NCI-H82 (cell line): ENCODE measurements around the gene SAA4.
"Not testable (repeated sequence)": the region's sequence is repeated elsewhere in the genome, so short reads cannot be mapped to it uniquely, and the experiment has no call there.

Experiments
- DNase-seq: peaks from one replicate; lab custom pipeline; 2025; lab: John Stamatoyannopoulos, UW

The SAA4 gene

GRCh38 chr11:18246379-18247190 is 10.0 kb upstream of the SAA4 start:
- DNase-seq = not testable (repeated sequence)

GRCh38 chr11:18245396-18245795 is 8.8 kb upstream of the SAA4 start:
- DNase-seq = no peak

GRCh38 chr11:18243783-18244362 is 7.3 kb upstream of the SAA4 start:
- DNase-seq = peak; percentile 74

GRCh38 chr11:18239655-18240054 is 3.1 kb upstream of the SAA4 start:
- no peak for DNase-seq

GRCh38 chr11:18235394-18236334 is 938 bp downstream of the SAA4 start:
- no peak for DNase-seq

- no peak for DNase-seq
Observed at GRCh38 chr11:18233912-18234311, 2.7 kb downstream of the SAA4 start.

GRCh38 chr11:18230859-18231258 is 5.7 kb downstream of the SAA4 start:
- DNase-seq = no peak

- no peak for DNase-seq
Observed at GRCh38 chr11:18229501-18229900, 7.1 kb downstream of the SAA4 start.

GRCh38 chr11:18225913-18226312 is 10.7 kb downstream of the SAA4 start:
- DNase-seq = no peak

- DNase-seq = peak; percentile 76
Observed at GRCh38 chr11:18223591-18224387, 12.8 kb downstream of the SAA4 start.

- DNase-seq = no peak
Observed at GRCh38 chr11:18222814-18223421, 13.7 kb downstream of the SAA4 start.

- DNase-seq = no peak
Observed at GRCh38 chr11:18221274-18221876, 15.2 kb downstream of the SAA4 start.

- DNase-seq = no peak
Observed at GRCh38 chr11:18209058-18209457, 27.5 kb downstream of the SAA4 start.

- DNase-seq = no peak
Observed at GRCh38 chr11:18204771-18205170, 31.8 kb downstream of the SAA4 start.

GRCh38 chr11:18204220-18204619 is 32.4 kb downstream of the SAA4 start:
- DNase-seq = no peak

- peak; percentile 45 for DNase-seq
Observed at GRCh38 chr11:18203723-18204122, 32.9 kb downstream of the SAA4 start.

GRCh38 chr11:18197738-18198137 is 38.9 kb downstream of the SAA4 start:
- not testable (repeated sequence) for DNase-seq

GRCh38 chr11:18196532-18196931 is 40.1 kb downstream of the SAA4 start:
- DNase-seq = no peak

GRCh38 chr11:18193010-18193409 is 43.6 kb downstream of the SAA4 start:
- no peak for DNase-seq

- DNase-seq = no peak
Observed at GRCh38 chr11:18191376-18191775, 45.2 kb downstream of the SAA4 start.
